ENCODE measurements around the gene OR4K5.
"Not testable (repeated sequence)": the region's sequence is repeated elsewhere in the genome, so short reads cannot be mapped to it uniquely, and the experiment has no call there.

- not testable (repeated sequence) for TF ChIP-seq POLR2A, CTCF (IDR thresholded peaks at IDR 0.05)
These were observed 49.3 kb downstream of the OR4K5 start for GRCh38 chr14:19969735-19970134.

Measured in sigmoid colon (tissue), 3 donors.